GM21619 (cell line): ENCODE measurements around the gene FEM1B.

Experiments used
- ATAC-seq: cut with Tn5 transposase; IDR thresholded peaks from one replicate; pipeline ENCODE4 v1.9.1; 2021; ENCODE audit not compliant: unreplicated experiment

The FEM1B gene

GRCh38 chr15:68305420-68305871, 27.9 kb downstream of the FEM1B start:
- no peak for ATAC-seq

DNA sequence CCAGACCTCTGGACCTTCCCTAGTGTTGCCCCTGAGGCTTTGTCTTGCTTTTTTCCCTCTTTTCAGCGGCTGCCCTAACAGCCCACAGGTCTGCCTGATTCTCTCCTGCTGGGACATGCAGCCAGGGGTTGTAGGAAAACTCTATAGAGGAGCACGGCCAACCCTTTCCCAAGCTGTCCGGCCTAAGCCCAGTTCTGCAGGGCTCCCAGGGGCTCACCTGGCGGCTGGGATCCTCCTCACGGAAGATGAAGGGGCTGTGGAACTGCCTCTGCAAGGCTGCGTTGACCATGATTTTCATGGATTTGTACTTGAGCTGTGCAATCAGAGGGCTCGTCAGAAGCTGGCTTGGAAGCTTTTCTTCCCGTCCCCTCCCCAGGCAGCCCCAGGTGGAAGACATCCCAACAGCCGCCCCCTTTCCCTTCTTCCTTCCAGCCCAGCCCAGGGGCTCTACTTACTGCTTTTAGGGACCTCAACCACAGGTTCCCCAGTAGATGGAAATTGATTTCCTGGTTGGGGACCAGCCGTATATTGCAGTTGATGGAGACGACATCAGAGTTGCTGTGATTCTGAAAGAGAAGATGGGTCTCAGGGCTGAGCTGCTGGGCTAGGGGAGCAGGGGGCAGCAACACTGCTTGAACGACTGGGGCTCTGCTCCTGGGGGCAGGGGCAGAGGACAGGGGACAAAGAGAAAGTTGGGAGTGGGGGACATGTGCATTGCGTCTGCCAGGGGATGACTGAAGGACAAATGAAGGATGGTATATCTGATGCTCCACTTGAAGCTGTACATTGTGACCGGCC, 29.8 kb downstream of the FEM1B start:
- ATAC-seq, result no peak

GRCh38 chr15:68309024-68309423, 31.5 kb downstream of the FEM1B start:
- ATAC-seq, result no peak

DNA sequence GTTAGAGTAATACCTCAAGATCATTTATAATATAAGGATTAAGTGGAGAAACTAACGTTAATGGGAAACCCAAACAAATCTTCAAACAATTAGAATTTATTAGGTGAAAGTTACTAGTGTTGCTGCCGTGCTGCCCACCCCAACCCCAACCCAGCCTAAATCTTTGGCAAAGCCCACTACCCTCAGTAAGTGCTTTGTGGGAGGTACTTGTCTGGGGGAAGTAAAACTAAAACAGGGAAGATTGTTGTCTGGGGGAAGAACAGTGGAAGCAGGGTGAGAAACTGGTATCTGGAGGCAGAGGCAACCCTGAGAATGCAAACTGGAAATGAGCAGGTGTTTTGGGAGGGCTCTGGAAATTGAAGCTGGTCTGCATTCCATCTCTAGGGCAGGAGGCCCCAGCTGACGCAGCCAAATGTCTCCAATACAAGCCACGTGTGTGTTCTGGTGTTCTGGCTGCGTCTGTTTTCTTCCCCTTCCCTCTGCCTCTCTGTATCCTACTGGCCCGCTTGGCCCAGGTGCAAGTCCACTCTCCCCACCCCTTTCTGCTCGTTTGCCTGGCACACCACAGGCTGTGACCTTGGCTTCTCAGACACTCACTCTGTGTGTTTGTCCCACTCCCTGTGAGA, 32.7 kb downstream of the FEM1B start:
- ATAC-seq, result no peak

DNA sequence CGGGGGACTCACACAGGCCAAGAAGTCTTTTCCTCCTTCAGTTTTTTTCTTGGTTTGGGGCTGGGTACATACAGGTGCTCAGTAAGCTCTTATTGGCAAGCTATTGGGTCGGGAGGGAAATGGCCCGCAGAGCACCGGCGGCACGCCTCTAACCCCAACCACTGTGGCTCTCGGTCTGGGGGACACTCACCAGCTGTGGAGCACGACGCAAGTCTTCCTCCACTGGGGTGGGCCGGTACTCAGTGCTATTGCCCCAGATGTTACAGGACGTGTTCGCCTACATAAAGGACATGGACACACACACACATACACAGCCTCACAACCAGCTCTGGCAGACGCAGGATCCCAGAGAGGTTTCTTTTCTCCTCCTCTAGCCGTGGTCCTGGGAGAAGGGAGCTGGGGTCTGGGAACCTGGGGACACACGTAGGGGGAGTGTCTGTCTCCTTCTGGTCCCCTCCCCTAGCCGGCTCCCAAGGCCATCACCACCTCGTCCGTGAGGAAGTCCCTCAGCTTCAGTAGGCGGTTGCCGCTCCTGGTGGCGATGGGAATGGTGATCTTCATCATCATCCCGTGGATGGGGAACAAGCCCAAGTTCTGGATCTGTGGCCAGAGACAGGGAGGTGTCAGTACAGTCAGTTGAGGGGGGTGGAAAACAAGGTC, 33.4 kb downstream of the FEM1B start:
- no peak for ATAC-seq

- no peak for ATAC-seq
Measured at GRCh38 chr15:68311464-68311835, 33.9 kb downstream of the FEM1B start.

GRCh38 chr15:68311859-68312557, 34.5 kb downstream of the FEM1B start:
- ATAC-seq, result no peak

DNA sequence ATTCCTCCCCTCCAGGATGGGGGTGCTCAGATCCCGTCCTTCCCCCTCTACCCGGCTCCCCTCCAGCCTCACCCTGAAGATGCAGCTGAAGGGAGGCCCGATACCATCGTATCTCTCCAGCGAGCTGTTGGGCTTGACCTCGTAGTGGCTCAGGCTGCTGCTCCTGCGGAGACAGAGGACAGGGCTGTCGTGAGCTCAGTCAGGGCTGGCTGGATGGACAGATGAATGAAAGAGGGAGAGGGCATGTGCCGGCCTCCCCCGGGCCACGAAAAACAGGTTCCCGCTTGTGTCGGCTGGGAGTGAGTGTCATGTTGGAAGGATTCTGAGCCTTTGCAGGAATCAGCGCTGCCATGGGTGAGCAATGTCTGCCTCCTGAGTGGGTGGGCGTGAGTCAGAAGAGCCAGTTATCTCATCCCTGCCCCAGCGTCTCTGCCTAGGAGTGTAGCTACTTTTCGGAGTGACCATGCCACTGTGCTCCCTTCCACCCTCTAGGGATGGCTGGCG, 35.2 kb downstream of the FEM1B start:
- no peak for ATAC-seq

DNA sequence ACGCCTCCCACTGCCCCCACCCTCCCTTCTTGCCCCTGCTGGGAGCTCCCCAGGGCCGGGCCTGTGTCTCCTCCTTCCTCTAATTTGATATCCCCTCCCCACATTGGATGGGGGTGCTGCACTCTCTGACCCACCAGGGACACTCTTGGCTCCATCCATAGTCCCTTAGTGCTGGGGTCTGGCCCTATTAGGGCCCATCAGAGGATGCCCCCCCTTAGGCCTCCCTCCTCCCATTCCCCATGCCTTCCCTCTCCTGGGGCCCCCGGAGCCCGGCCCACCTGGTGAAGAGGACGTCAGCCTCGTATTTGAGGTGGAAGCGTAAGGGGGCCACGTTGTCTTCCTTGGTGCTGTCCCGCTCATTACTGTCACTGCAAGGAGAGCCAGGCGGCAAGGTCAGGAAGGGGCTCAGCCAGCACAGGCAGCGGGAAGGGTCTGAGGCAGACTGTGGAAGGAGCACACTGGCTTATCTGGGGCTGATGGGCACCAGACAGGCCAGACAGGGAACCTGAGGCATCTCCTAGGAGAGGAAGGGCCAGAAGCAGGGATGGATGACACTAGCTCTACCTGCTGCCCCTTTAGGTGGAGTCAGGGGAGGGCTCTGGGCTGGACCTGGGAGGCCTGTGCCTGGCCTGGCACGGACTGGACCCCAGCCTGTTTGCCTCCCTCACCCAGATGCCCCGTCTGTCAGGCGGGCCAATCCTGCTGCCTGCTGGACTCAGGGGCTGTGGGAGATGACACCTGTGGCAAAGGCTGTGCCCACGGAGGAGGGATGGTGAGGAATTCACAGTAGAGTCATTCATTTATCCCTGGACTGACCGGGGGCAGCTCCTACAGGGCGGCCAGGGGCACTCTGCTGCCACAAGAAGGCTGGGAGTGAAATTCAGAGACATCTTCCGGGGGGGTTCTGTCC, 36.2 kb downstream of the FEM1B start:
- ATAC-seq, result no peak

GRCh38 chr15:68314563-68314962, 37.0 kb downstream of the FEM1B start:
- no peak for ATAC-seq

DNA sequence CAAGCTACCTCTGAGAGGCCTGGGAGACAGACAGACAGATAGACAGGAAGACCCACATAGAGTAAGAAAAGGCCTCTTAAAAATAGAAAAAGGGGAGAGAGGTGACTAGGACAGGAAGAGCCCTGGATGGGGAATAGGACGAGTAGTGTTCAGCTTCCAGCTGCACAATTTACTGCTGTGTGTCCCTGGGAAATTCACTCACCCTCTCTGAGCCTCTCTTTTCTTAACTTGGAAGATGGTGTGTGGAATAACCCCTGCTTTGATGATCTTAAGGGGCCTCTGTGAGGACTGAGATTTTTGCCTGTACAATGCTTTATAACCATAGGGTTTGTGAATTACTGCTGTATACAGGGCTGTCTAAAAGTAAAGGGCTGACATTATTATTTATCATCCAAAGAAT, 37.5 kb downstream of the FEM1B start:
- no peak for ATAC-seq

GRCh38 chr15:68315495-68316031, 38.0 kb downstream of the FEM1B start:
- no peak for ATAC-seq

DNA sequence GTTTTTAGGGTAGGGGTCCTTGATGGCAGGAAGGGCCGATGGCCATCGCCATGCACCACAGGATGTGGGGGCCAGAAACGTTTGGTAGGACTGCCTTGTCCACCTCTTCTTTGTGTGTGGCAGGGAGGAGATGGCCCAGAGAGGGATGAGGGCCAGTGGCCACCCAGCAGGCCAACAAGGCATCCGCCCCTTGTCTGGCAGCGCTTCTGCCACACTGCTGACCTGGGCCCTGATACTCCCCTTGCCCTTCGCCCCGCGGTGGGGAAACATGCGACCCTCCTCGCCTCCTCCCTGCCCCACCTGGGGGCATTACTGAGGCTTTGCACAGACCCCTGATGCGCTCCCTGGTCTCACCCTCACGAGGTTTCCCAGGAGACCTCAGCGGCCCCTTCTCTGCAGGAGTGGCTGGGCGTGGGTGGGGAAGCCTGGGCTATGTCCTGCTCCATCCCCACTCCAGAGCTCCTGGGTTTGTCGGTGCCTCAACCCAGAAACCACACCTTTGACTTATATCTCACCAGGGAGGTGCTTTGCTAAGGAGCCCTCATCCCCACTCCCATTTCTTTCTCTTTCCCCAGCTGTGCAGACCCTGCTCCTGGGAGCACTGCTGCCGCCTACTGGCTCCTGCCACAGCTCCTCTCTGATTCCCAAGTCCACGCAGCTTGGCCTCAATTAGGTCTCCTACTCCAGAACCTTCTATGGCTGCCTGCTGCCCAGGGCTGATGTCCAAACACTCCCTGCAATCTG, 38.7 kb downstream of the FEM1B start:
- ATAC-seq, result no peak

GRCh38 chr15:68317281-68318007, 39.9 kb downstream of the FEM1B start:
- ATAC-seq, result no peak

- ATAC-seq, result no peak
Measured at GRCh38 chr15:68318008-68318835, 40.7 kb downstream of the FEM1B start.

DNA sequence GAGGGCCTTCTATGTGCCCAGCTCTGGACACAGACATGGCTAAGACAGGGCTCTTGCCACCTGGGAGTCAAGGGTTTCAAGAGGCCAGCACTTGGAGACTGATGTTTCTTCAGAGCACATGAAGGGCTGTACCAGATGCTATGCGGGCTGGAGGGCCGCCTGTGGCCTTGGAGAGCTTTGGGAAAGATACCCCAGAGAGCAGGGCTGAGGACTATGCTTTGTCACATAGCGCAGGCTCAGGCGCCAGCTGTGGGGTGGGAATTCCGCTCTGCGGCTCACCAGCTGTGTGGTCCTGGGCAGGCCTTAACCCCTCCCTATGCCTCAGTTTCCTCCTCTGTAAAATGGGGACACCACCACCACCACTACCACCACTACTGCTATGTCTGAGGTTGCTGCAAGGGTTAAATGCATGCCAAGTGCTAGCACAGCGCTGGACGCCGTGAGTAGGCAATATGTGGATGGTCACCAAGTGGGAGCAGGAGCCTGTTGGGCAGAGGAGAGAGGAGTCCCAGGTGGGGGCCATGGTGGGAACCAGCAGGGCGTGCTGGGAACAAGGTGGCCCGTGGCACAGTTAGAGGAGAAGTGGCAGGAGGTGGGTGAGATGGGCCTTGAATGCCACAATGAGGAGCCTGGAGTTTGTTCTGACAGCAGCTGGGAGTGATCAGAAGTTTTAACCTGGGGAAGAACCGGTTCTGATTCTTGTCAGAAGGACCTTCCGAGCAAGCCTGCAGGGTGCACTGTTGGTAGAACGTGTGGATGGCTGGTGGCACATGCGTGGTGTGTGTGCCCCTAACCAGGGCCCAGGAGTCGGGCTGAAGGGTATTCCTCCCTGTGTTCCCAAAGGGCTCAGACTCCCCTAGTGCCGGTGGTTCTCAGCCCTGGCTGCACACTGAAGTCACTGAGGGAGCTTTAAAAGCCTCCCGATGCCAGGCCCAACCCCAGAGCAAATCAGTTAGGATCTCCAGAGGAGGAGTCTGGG, 41.7 kb downstream of the FEM1B start:
- ATAC-seq, result no peak

GRCh38 chr15:68319997-68320396, 42.5 kb downstream of the FEM1B start:
- ATAC-seq, result no peak
